ENCODE measurements around the gene ZNF710.

DNA sequence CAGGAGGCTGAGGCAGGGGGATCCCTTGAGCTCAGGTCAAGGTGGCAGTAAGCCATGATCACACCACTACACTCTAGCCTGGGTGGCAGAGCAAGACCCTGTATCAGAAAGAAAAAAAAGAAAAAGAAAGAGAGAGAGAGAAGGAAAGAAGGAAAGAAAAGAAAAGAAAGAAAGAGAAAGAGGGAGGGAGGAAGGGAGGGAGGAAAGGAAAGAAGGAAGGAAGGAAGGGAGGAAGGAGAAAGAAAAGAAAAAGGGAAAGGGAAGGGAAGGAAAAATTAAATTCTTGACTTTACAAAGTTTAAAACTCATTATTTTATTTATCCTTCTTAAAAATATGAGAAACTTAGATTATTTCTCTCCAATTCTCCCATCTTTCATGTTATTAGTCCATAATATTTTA, 118.2 kb downstream of the ZNF710 start:
- TF ChIP-seq, protein P1, sequence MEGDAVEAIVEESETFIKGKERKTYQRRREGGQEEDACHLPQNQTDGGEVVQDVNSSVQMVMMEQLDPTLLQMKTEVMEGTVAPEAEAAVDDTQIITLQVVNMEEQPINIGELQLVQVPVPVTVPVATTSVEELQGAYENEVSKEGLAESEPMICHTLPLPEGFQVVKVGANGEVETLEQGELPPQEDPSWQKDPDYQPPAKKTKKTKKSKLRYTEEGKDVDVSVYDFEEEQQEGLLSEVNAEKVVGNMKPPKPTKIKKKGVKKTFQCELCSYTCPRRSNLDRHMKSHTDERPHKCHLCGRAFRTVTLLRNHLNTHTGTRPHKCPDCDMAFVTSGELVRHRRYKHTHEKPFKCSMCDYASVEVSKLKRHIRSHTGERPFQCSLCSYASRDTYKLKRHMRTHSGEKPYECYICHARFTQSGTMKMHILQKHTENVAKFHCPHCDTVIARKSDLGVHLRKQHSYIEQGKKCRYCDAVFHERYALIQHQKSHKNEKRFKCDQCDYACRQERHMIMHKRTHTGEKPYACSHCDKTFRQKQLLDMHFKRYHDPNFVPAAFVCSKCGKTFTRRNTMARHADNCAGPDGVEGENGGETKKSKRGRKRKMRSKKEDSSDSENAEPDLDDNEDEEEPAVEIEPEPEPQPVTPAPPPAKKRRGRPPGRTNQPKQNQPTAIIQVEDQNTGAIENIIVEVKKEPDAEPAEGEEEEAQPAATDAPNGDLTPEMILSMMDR (IDR thresholded peaks at IDR 0.05; ENCODE audit: poor library complexity, severe bottlenecking), result no peak
- no peak for TF ChIP-seq MXI1 (conservative IDR thresholded peaks at IDR 0.05; ENCODE audit: poor library complexity, severe bottlenecking)

All from neural cell (in vitro differentiated cells).